BJ (cell line): ENCODE data around the gene ANKRD1. TPM values are rescaled to one million over a fixed set of nuclear protein-coding genes. Genes with fewer than 3 reads are reported as not detected.
A peak's percentile ranks its signal among the peaks of the same experiment; 100 is the strongest.

ENCODE experiments used
- CTCF ChIA-PET: fragments of 350-600 bp; formaldehyde crosslinking; extraction: SDS; loops from one replicate; lab custom pipeline; 2021; ENCODE audit warnings: antibody characterized with exemption, inconsistent platforms; lab: Yijun Ruan, JAX
- POLR2A ChIA-PET: fragments of 300-600 bp; sonication (Branson Sonifier 250); formaldehyde crosslinking; extraction: SDS; loops from one replicate; lab custom pipeline; 2021; ENCODE audit warnings: antibody characterized with exemption; lab: Charles Lee
- DNase-seq: peaks from one replicate; pipeline ENCODE4 v3.0.0-alpha.2; 2011; ENCODE audit warnings: low read depth
- H3K27me3 ChIP-seq: 2 replicates; pipeline ENCODE4 v1.6.0; 2011; ENCODE audit warnings: low read length; ENCODE audit not compliant: control insufficient read depth, insufficient read depth
- H3K36me3 ChIP-seq: 2 replicates; pipeline ENCODE4 v1.5.1; 2011; ENCODE audit warnings: low read length; ENCODE audit not compliant: control insufficient read depth, insufficient read depth
- H3K4me3 ChIP-seq: 2 replicates; pipeline ENCODE4 v1.5.1; 2011; ENCODE audit warnings: low read depth, mild to moderate bottlenecking, control low read depth, low read length
- polyA minus RNA-seq: library from RNA; depleted of rRNA, polyadenylated mRNA; stranded (reverse); fragments of >200 nt; gene quantifications from 2 replicates; pipeline ENCODE4 v1.2.3, GENCODE V29; 2011; rRNA and poly(A)+ RNA removed
- polyA plus RNA-seq: library from polyadenylated mRNA; depleted of rRNA; stranded (reverse); fragments of >200 nt; gene quantifications from 2 replicates; pipeline ENCODE4 v1.2.3, GENCODE V29; 2011; rRNA removed
- TF ChIP-seq, protein P1 (sequence below): IDR thresholded peaks from 2 replicates; pipeline ENCODE4 v1.5.1; 2011; ENCODE audit warnings: low read depth, mild to moderate bottlenecking, control low read depth, inconsistent platforms, low read length, moderate library complexity; ENCODE audit not compliant: insufficient read depth

ANKRD1 gene
- polyA plus RNA-seq = 2.2 and 3.2 TPM in 2 replicates
- polyA minus RNA-seq = 0.77 and 3.3 TPM in 2 replicates

GRCh38 chr10:90920986-90921666 lies at the start of gene ANKRD1:
ANKRD1 (minus strand) TSS chr10:90921087; CDS start chr10:90921027, 60 bp downstream.
- ChIA-PET POLR2A (interaction anchor here (1.2 kb wide), 1 partner anchor 9 kb away, joined by 3 read pairs; no protein-coding TSS in a partner anchor), CTCF (interaction anchor here (0.9 to 5.2 kb wide), 4 partner anchors 9 to 85 kb away, joined by 3 to 29 read pairs (median 3); no protein-coding TSS in a partner anchor)
- H3K27me3 ChIP-seq = no peaks in the 10 kb centered on the region
- H3K4me3 ChIP-seq = no peak within 1 kb of the TSS
- TF ChIP-seq, protein P1, sequence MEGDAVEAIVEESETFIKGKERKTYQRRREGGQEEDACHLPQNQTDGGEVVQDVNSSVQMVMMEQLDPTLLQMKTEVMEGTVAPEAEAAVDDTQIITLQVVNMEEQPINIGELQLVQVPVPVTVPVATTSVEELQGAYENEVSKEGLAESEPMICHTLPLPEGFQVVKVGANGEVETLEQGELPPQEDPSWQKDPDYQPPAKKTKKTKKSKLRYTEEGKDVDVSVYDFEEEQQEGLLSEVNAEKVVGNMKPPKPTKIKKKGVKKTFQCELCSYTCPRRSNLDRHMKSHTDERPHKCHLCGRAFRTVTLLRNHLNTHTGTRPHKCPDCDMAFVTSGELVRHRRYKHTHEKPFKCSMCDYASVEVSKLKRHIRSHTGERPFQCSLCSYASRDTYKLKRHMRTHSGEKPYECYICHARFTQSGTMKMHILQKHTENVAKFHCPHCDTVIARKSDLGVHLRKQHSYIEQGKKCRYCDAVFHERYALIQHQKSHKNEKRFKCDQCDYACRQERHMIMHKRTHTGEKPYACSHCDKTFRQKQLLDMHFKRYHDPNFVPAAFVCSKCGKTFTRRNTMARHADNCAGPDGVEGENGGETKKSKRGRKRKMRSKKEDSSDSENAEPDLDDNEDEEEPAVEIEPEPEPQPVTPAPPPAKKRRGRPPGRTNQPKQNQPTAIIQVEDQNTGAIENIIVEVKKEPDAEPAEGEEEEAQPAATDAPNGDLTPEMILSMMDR = no peak
- DNase-seq = peak; percentile 63
- H3K36me3 ChIP-seq = no peaks in the 10 kb centered on the region

DNA sequence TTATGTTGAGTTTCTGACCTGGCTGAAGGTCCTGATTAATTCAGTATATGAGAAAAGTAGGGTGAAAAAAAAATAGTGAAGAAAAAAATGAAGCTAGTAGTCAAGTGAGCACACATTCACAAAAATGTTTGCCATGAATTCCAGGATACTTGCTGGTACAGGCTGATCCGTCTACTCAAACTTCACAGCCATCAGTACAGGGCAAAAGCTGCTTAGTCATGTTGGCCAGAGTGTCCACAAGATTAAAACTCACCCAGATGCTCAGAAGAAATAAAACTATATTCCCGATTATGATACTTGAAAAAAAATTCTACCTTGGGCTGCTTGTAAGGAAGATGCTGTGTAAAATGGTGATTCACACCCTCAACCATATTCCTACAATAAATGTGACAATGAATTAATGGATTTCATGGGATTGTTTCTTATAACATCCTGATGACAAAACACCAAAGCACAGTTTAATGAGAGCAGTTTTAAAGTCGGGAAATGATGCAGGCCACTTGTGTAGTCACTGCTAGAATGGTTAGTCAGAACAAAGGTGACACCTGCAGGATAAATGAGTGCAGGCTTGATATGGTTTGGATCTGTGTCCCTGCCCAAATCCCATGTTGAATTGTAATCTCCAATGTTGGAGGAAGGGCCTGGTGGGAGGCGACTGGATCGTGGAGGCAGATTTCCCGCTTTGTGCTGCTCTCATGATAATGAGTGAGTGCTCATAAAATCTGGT lies 49.2 kb upstream of the ANKRD1 start:
- peak; percentile 31 for DNase-seq
- TF ChIP-seq, protein P1 = peak; percentile 18; the same call in 1 of the 2 replicates
- POLR2A ChIA-PET = no interaction called here

GRCh38 chr10:90969121-90969534 lies 48.2 kb upstream of the ANKRD1 start:
- no peak overlapping the region for H3K4me3 ChIP-seq
- CTCF ChIA-PET = interaction anchor here (1.1 to 5.1 kb wide), 9 partner anchors 11 to 90 kb away, joined by 4 to 62 read pairs (median 7); no protein-coding TSS in a partner anchor
- H3K36me3 ChIP-seq = no peaks in the 10 kb centered on the region
- no peak for DNase-seq
- no peaks in the 10 kb centered on the region for H3K27me3 ChIP-seq
- POLR2A ChIA-PET = no interaction called here
- TF ChIP-seq, protein P1 = no peak

More for the DNA sequence above, 49.2 kb upstream of the ANKRD1 start:
- CTCF ChIA-PET = interaction anchor here (0.6 to 5.1 kb wide), 10 partner anchors 10 to 496 kb away, joined by 3 to 62 read pairs (median 6); no protein-coding TSS in a partner anchor
- Histone ChIP-seq H3K36me3 (no peaks in the 10 kb centered on the region), H3K27me3 (no peaks in the 10 kb centered on the region), H3K4me3 (no peak overlapping the region)

- no peaks in the 10 kb centered on the region for H3K36me3 ChIP-seq
- ChIA-PET CTCF (interaction anchor here (1.2 to 5.1 kb wide), 7 partner anchors 12 to 89 kb away, joined by 4 to 62 read pairs (median 7); no protein-coding TSS in a partner anchor), POLR2A (no interaction called here)
- DNase-seq = peak; percentile 83
- no peak overlapping the region for H3K4me3 ChIP-seq
- TF ChIP-seq, protein P1 = no peak
- H3K27me3 ChIP-seq = no peaks in the 10 kb centered on the region
Measured at GRCh38 chr10:90968328-90969081, 47.6 kb upstream of the ANKRD1 start.
